Measurements from ENCODE around the gene PHLPP1.

- TF ChIP-seq, protein P1, sequence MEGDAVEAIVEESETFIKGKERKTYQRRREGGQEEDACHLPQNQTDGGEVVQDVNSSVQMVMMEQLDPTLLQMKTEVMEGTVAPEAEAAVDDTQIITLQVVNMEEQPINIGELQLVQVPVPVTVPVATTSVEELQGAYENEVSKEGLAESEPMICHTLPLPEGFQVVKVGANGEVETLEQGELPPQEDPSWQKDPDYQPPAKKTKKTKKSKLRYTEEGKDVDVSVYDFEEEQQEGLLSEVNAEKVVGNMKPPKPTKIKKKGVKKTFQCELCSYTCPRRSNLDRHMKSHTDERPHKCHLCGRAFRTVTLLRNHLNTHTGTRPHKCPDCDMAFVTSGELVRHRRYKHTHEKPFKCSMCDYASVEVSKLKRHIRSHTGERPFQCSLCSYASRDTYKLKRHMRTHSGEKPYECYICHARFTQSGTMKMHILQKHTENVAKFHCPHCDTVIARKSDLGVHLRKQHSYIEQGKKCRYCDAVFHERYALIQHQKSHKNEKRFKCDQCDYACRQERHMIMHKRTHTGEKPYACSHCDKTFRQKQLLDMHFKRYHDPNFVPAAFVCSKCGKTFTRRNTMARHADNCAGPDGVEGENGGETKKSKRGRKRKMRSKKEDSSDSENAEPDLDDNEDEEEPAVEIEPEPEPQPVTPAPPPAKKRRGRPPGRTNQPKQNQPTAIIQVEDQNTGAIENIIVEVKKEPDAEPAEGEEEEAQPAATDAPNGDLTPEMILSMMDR (IDR thresholded peaks at IDR 0.05; ENCODE audit: low read length) = 0 out of 2 replicates have a peak, but pooled peaks have one; percentile 9
- TF ChIP-seq EZH2phosphoT487 (IDR thresholded peaks at IDR 0.05; ENCODE audit: low read length) = no peak
Measured at GRCh38 chr18:62802523-62802922, 87.2 kb downstream of the PHLPP1 start.
